Stimulated activated CD4-positive, alpha-beta T cell treated with anti-CD3 and anti-CD28 coated beads, Interleukin-2, amount 100 ng/mL, for 4 hours (primary cell): ENCODE measurements around the gene TIMM8A.

Experiments
- DNase-seq: peaks from one replicate; pipeline ENCODE4 v3.0.0-alpha.2; 2020; ENCODE audit warnings: low read depth

The TIMM8A gene, protein sequence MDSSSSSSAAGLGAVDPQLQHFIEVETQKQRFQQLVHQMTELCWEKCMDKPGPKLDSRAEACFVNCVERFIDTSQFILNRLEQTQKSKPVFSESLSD

DNA sequence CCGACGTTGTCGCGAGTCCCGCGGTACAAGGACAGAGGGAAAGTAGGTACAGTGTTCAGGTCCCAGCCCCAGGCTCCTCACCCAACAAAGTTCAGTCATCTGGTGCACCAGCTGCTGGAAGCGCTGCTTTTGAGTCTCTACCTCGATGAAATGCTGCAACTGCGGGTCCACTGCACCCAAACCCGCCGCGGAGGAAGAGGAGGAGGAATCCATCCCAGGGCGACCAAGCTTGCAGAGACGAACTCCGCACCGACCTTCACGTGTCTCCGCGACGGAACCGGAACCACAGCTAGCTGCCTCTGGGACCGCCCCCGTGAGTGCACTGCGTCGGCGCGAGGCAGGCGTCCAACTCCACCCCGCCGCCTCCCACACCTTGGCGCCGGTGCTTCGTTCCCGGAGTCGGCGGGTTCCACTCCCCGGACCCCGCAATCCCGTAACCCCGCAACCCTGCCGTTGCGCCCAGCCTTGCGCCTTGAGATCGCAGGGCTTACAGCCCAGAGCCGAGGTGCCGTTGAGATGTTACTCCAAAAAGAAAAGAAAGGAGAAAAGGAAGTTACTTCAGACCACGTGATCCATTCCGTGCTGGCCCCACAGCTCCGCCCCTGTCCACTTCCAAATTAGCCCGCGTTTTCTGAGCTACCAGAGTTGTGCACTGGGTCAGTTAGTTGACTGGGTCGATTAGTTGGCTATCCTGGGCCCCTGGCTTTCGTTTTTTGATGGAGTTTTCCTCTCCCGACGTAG, at the start of gene TIMM8A:
TIMM8A (minus strand) TSS at position 291 of the 741 bp plus-strand sequence; CDS start at position 213, 78 bp downstream.
- peak; percentile 70 for DNase-seq

DNA sequence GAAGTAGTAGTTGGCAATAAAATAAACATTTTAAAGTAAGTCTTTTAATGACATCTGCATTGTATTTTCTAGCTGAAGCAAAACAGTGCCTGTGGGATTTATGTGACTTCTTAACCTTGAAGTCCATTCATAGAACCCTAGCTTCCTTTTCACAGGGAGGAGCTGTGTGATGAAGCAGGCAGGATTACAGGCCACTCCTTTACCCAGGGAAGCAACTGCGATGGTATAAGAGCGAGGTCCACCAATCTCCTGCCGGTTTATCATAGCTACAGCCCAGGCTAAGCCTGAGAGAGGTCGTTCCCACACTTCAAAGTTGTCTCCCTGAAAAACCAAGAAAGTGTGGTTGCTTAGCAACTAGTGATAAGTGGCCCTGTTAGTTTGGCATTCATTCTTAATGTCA, 49.2 kb upstream of the TIMM8A start:
- no peak for DNase-seq

DNA sequence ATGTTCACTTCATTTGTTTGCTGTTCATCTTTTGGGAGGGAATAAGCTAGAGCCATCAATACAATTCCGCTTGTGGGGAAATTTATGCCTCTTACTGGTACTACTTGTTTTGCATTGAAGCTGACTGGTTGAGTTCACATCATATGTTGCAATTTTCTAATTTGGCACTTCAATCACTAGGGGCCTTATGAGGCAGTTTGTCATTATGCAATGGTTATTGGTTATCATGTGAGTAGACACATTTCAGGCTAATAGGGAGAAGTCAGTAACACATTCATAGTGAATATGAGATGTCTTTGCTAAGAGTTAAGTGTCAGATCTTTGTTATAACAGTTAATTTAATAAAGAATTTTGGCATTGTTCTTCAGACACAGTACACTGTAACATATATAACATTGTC, 47.2 kb upstream of the TIMM8A start:
- DNase-seq: no peak

DNA sequence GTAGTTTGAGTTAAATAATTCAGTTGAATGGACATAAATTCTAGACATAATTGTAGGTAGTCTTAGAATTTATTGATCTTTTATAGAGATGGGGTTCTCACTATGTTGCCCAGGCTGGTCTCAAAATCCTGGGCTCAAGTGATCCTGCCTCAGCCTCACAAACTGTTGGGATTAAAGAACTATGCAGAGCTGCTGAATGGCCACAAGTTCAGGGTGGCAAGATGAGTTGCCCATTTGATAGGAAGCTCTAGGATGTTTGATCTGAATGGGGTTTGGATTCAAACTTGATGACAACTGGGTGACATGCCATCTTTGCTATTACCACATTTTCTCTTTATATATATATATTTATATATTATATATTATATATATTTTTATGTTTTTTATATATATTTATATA, 45.8 kb upstream of the TIMM8A start:
- no peak for DNase-seq

DNA sequence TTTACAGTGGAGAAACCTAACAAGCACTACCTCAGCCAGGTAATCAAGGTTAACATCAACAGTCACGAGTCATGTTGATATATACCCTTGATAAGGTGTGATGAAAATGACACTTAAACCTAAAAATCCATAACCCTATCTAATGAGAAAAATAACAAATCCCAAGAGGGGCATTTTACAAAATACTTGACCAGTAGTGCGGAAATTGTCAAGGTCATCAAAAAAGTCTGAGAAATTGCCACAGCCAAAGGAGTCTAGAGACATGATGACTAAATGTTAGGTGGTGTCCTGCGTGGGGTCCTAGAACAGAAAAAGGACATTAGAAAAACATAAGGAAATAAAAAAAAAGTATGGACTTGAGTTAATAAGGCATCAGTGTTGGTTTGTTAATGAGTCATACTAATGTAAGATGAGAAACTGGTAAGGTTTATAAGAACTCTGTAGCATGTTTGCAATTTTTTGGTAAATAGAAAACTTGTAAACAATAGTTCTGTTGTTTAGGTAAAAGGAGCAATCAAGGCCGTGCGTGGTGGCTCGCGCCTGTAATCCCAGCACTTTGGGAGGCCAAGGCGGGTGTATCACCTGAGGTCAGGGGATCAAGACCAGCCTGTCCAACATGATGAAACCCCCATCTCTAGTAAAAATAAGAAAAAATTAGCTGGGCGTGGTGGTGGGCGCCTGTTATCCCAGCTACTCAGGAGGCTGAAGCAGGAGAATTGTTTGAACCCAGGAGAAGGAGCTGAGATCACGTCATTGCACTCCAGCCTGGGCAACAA, 45.2 kb upstream of the TIMM8A start:
- DNase-seq: no peak

DNA sequence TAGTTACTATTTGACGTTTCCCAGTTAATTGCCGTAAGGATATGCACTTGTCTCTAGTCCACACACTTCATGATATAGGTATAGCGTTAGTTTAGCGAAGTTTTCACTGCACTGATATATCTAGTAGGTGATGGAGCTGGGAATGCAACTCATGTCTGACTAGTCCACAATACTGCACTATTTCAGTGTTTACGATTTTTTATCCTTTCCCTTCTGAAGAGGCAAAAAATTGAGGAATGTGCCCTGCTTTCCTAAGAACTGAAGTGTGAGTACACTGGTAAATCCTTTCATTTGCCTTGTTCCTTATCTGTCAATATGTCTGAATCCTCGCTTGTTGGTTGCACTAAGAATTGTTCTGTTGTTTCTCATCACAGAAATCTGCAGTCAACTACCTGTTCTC, 43.3 kb upstream of the TIMM8A start:
- no peak for DNase-seq

DNA sequence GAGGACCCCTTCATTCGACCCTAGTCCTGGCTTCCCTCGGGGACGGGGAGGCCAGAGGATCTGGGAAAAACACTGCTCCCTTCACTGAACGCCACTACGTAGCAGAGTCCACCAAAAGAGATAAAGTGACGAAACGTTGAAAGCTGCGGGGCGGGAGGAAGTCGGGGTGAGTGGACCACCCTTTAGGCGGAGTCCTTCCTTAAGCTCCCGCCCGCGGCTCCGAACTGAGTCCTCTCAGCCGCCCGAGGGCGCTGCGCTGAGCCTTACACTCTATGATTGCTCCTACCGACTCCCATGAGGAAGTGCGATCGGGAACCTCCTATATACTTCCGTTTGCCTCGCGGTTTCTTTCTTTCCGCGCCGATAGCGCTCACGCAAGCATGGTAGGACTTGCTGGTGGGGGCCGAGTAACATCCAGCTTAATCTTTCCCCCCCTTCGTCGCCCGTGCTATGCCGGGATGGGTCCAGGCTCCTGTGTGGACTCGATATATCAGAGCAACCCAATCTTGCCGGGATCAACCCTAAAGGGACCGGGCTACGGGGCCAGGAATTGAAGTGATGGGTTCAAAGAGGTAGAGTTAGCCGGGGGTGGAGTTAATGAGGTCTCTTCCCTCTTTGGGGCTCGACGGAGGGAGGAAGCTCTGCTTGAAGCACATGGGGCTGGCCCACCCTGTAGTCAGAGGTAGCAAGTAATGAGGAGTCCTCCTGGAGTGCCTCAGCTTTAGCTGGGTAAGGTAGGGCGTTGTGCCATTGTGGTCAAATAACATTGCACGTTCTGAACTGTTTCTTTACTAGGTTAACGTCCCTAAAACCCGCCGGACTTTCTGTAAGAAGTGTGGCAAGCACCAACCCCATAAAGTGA, 42.4 kb upstream of the TIMM8A start, which contains the start of gene RPL36A:
RPL36A (plus strand) TSS at position 348 of the 862 bp plus-strand sequence; CDS start at position 381, 33 bp downstream.
- DNase-seq: peak; percentile 75

DNA sequence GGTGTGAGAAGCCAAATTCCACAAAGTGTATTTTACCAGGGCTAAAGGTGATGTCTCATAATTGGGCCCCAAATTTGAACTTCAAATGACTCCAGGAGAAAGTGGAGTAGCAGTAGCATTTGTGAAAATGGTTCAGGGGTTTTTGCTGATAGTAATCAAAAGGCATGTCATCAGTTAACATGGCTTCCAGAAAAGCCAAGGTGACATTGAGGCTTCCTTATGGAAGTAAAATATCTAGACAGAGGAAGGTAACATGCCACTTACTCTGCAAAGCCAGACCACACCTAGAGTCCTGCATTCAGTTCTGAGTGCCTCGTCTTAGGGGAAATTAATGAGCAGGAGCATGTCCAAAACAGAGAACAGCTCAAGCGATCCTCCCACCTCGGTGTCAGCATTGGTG, 40.1 kb upstream of the TIMM8A start:
- DNase-seq: no peak

DNA sequence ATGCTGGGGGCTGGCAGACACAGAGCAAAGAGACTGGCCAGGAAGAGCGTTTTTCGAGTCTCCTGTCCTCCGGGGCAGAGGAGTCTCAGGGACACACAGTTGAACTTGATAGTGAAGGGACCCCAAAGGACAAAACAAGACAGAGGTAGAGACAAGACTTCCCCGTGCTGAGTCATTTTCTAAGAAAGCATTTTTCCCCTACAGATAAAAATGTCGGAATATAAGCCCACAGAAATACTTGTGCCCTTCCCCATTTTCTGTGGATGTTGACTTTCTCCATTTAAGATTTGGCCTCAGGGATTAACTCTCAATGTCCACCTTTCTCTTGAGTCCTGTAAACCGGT, 38.0 kb upstream of the TIMM8A start:
- no peak for DNase-seq

DNA sequence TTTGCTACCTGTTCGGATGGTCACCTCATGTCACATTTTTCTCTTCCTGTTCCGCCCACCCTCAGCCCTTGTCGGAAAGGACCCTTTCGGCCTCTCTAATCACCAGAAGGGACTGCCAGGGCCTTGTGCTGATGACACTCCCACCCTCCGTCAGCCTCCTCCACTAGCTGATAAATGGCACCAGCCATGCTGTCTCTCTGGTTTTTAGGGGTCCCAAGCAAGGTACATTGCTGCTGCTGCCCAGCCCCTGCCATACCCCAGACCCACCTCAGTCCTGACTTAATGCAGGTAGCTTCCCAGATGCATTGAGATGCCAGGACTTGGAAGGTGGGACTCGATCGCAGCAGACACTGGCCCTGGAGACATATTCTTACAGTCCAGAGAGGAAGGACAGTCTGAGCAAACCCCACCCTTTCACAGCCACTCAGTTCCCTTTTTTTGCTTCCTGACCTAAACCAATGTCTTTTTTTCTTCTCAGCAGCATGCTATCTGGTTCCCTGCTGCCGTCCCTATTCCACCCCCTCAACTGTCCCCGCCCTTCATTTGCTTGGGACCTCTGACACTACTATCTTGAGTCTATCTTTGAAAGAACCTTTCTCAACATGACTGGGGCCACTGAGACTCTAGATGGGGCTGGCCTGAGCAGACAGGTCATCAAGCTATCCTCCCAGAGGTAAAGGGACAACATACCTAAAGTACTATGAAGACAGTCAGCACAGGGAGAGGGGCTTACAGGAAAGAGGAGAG, 37.4 kb upstream of the TIMM8A start, which contains the start of gene BTK:
BTK (minus strand) TSS at position 397 of the 747 bp plus-strand sequence. CDS start 10,907 bp downstream, outside the sequence.
- DNase-seq: no peak

DNA sequence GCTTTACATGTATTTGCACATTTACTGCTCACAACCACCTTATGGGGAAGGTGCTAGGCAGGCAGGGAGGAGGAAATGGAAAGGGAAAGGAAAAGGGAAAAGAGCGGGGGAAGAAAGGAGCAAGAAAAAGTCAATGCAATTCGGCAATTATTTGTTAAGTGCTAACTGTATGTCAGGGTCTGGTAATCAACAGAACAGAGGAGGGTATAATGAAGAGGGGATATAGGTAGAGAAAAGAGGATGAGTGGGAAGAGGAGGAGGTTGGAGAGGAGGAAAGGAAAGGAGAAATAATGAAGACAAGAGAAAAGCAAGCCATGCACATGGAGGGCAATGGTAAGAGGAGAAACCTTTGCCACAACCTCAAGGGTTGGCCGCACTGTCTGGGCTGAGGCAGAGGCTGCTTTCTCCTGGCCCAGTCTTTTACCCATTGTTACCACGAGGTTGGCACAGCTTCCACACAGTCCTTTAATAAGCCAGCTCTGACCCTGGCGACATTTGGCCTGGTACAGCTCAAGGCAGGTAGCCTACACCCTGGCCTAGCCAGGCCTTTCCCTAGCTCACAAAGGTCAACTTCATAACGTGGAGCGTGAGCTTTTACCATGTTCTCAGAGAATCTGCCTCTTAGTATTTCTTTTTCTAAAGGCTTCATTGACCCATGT, 36.6 kb upstream of the TIMM8A start:
- no peak for DNase-seq

DNA sequence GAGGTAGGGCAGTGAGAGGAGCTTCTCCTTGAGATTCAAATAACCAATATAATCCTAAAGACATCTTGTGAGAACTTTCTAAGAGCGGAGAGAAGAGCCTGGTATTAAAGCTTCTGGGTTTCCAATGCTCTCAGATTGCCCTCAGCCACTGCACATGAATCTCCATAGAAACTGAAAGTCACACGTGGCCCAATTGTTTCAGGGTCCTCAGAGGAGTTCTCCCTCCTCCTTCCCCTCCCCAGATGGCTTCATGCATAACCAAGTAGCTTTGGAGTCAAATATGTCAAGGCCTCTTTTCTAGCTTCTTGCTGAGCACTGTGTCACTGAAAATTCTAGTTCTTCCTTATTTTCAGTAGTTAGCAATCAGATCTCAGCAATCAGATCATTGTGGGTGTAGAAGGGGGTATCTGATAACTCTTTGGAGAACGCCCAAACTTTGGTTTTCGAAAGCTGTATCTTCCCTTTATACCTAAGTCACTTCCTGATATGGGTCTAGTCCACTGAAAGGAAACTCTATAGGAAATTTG, 35.2 kb upstream of the TIMM8A start:
- DNase-seq: no peak

DNA sequence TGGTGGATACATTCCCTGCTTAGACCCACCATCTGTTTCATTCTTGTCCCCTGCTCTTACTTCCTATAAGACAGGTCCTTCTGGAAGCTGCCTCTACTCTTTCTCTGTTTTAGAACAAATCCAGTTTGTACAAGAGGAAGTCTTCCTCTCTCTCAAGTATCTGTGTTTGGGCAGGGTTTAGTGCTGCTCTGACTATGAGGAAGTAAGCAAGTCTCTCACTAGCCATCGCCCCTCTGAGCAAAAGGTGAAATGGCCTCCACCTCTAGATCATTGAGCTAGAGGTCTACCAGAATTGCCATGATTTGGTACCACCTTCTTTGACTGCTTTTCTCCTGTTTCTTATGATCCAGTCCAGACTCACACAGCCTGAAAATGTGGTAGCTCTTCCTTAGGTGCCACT, 29.0 kb upstream of the TIMM8A start:
- no peak for DNase-seq

DNA sequence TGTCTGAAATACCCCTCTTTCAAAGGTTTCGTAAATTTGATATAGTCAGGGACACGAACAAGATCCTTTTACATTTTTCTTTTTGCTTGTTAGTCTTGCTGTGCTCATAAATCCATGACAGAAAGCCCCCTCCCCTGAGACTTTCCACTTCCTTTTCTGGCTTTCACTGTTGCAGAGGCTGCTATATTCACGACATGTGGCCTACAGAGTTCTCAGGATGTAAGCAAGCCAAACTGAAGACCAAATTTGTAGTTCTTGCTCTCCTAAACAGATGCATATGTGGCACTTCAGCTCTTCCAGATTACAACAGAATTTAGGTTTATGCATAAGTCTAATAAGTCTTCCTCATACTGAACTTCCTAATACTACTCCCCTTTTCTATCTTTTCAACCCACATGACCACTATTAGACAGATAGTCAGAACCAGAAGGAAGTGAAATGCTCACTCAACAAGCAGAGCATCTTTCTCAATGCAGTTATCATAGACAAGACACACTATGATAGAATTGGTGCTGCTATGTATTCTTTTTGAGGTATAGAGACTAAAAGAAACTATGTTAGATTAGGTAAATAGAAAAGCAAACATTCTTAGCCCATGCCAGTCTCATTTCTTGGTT, 22.5 kb upstream of the TIMM8A start:
- DNase-seq: no peak

DNA sequence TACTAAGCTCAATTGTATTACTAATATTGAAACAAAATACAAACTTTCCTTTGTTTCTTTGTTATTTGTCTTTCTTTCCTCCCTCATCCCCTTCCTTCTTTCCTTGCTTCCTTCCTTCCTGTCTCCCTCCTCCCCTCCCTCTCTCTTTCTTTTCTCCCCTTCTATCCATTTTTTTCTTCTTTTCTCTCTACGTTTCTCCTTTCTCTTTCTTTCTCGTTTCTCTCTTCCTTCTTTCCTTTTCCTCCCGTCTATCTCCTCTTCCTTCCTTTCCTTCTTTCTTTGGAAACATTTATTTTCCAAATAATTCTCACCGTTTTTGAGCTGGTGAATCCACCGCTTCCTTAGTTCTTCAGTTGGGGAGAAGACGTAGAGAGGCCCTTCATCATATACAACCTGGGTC, 21.1 kb upstream of the TIMM8A start:
- DNase-seq: no peak

DNA sequence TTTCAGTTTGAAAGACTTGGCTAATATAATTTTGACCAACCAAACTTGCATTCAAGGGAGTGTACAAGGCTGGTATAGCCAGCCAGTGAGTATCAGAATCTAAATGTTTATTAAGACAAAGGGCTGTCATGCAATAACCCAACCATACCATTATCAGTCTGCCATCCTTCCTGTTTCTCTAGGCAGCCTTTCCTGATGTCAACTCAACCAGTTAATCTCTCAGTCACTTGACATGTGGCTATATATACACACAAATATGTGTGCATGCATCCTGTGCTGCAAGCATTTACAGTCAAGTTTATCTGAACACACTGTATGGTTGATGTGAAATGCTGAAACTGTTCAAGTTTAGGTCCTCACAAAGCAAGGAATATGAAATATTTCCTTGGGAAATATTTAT, 20.3 kb upstream of the TIMM8A start:
- no peak for DNase-seq

DNA sequence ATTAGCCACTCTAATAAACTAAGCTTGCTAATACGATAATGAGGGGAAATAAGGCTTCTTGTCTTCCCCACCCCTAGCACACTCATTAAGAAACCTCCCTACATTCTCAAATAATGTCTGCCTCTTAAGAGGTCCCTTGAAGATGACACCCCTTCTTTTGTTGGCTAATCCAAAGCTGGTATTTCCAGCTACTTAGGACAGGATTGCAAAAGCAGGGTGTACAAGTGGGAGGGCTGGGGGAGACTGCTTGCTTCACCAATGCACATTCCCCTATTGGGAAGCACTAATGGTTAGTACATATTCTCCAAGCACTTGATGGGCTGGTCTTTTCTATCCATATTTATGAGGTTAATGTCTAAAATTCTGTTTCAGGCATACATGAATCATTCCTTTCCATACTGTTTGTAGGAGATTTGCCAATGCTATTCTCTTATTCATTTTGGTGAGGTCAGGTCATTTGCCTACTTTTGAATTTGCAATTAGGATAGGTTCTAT, 16.8 kb upstream of the TIMM8A start:
- DNase-seq: no peak

DNA sequence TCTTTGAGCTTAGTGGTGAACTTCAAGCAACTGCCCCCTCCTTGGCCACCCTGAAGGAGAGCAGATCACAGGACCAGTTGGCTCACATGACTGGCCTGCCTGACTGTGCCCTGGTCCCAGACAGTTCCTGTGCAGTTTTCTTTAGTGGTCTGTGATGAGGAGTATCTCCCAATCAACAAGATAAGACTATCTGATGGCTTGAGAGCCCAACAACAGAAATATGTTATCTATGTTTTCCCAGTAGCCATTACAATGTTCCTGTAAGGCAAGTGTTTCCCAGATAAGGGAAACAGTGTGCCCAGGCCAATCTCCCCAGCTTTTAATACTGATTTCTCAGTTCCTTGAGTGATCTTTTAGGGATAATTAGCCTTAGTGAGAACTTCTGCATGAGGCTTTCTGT, 14.2 kb upstream of the TIMM8A start:
- DNase-seq: no peak

DNA sequence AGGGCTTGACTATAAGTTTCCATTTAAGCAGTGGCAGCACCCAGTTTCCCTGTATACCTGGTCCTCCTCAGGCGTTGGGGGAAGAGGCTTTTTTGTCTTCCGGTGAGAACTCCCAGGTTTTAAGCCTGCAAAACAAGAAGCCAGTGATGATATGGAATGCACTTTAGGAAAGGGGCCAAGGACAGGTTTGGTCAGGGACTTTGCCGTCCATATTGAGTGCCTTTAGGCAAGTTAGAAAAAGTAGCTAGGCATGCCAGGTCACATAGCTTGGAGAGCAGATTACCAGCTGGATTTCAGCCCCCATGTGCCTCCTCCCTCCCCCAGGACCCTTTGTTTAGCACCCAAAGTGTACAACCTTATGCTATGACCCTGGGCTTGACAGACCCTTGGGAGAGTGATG, 13.6 kb upstream of the TIMM8A start:
- DNase-seq: no peak

DNA sequence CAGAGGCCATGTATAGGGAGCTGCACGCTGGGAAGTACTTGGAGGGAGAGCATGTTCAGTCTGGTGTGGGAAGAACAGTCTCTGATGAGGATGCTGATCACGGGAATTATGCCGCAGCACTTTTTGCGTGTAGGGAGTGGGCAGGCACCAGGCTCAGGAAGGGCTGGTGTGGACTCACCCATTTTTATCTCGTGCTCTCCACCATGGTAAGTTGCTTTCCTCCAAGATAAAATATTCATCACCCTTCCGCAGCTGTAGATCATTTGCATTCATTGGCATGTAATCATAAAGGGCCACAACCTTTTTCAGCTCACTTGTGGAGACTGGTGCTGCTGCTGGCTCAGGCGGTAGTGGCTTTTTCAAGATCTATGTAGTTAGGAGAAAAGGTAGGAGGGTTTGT, 11.8 kb upstream of the TIMM8A start:
- no peak for DNase-seq
